ENCODE data around the gene TMEM151A.

- no peak for TF ChIP-seq EZH2 (IDR thresholded peaks at IDR 0.05)
- TF ChIP-seq CTCF (IDR thresholded peaks at IDR 0.05): no peak
- no peak for TF ChIP-seq EZH2phosphoT487 (IDR thresholded peaks at IDR 0.05)
Measured at GRCh38 chr11:66315498-66315885, 23.8 kb downstream of the TMEM151A start.

Measured in neural progenitor cell (in vitro differentiated cells).